ENCODE results near the gene SPOCK3.
A peak's percentile ranks its signal among the peaks of the same experiment; 100 is the strongest.
"Not testable (repeated sequence)": the region's sequence is repeated elsewhere in the genome, so short reads cannot be mapped to it uniquely, and the experiment has no call there.

The SPOCK3 gene

DNA sequence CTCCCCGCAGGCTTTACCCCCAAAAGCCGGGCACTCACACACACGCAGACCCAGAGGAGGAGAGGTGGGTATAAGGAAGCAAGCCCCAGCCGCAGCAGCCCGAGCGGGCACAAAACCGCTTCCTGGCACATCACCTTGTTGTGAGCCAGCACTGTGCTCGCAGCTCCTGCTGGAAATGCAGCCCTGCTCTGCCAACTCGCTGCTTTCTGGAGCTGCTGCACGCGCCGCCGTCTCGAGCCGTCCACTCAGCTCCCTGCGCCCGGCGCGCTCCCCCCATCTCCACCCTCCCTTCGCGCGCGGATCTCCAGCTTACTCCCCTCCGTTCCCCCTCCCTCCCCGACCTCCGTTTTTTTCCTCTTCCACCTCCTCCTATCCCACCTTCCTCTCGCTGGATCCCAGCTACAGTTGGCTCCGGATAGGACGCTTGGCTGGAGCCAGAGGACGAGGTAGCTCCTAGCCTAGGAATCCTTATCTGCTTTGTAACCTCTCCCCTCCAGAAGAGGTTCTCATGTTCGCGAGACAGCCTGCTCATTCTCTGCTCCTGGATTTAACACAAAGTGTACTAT is at the start of gene SPOCK3:
Gene SPOCK3 (minus strand): TSS at position 179 of the 566 bp plus-strand sequence.
- DNase-seq = peak in 13 of 14 donors; percentile 13 to 87 (median 72)

DNA sequence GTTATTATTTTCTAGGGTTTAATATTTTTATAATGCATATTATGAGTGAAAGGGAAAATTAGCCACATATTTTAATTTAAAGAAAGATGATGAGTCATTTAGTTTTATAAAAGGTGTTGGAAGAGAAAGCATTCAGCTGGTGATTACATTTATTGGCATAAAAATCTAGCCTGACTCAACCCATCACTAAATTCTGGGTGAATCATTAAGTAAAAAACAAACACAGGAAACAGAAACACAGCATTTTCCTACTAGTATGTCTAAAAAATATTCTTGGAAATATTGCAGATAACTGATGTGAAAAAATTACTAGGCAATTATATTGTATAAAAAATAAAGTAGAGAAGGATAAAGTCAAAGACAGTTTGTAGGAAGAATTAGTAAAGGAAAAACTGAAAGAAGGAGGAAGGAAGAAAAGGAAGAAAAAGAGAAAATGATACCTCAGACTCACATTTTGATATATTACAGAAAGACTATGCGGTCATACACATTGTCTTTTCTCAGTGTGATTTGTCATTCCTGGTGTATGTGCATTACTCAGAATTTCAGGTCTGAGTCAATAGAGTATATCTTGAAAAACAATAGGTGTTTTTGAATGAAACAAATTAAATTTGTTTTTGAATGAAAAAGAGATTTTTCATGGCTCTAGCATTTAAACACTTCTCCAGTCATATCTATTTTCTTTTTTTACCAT is 48.0 kb upstream of the SPOCK3 start:
- no peak for DNase-seq

DNA sequence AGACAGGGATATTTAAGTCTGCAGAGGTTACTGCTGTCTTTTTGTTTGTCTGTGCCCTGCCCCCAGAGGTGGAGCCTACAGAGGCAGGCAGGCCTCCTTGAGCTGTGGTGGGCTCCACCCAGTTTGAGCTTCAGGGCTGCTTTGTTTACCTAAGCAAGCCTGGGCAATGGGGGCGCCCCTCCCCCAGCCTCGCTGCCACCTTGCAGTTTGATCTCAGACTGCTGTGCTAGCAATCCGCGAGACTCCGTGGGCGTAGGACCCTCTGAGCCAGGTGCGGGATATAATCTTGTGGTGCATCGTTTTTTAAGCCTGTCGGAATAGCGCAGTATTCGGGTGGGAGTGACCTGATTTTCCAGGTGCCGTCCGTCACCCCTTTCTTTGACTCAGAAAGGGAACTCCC is 47.3 kb upstream of the SPOCK3 start:
- DNase-seq = not testable (repeated sequence)

DNA sequence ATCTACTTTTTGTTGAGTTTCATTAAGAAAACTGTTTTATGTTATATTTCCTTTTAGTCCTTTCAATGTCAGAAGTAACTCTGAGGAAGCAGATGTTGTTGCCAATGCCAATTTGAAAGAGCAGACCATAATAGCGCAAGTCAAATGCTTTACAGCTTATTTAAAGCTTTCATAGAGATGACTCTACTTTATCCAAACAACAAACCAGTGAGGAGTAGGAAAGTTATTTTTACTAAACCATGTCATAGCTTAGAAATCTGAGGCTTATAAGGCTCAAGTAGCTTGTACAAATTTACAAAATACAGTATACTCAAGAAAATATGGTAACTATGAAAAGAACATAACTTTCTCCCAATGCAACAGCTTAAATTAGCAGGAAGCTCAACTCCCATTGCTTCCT is 40.1 kb upstream of the SPOCK3 start:
- DNase-seq = no peak

DNA sequence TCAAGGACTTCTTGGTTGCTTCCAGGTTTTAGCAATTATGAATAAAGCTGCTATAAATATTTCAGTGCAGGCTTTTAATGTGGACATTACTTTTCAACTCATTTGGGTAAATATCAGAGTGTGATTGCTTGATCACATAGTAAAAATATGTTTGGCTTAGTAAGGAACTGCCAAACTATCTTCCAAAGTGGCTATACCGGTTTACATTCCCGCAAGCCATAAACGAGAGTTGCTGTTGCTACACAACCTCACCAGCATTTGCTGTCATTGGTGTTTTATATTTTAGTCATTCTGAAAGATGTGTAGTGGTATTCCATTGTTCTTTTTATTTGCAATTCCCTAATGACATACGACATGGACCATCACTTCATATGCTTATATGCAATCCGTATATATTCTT is 30.9 kb upstream of the SPOCK3 start:
- no peak for DNase-seq

DNA sequence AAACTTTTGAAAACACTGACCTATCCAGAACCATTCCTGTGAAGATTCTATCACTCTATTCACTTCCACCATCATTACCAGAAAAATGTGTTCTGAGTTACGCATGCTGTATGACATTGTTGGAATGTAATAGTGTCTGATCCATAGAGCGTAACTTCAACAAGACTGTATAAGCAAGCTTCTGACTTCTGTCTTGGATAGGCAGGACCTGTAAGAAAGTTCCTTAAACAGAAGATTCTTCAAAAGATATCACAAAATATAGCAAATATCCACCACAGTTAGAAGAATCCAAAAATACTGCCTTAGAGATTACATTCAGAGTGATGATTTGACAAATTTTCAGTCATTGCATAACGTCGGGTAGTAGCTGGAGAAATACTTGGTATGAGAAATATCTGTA is 14.0 kb upstream of the SPOCK3 start:
- DNase-seq = no peak

DNA sequence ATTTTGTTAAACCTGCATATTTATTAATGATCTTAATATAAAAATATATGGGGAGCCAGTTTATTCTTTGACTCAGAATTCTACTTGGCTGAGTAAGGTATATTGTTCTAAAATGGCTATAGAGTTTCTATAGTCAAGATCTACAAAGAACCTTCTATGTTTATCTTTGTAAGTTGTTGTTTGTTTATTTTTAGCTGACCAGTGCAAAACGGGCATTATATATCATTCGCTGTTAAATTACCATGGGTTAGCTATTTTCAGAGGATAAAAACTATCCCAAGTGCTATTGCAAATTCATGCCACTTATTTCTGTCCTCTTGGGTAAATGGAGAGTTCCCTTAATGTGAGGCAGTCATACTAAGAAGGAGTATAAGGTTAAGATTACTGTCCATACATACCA is 5.3 kb upstream of the SPOCK3 start:
- no peak for DNase-seq

DNA sequence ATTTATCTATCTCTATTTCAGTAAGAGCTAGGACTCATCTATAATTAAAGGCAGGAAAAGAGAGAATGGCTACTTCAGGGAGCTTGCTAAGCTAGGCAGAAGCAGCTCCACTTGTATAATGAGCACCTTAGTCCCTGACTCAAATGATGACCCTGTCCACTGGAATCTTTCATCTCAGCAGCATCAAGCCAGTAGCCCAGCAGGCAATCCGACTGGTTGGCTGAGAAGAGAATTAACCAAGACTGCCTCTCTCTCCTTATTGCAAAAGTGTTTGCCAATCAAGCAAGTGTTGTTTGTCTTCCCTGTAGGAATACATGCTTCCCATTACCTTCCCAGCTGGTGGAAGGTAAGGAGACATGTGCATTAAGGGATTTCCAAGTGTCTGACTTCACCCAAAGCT is 3.9 kb upstream of the SPOCK3 start:
- DNase-seq = no peak

DNA sequence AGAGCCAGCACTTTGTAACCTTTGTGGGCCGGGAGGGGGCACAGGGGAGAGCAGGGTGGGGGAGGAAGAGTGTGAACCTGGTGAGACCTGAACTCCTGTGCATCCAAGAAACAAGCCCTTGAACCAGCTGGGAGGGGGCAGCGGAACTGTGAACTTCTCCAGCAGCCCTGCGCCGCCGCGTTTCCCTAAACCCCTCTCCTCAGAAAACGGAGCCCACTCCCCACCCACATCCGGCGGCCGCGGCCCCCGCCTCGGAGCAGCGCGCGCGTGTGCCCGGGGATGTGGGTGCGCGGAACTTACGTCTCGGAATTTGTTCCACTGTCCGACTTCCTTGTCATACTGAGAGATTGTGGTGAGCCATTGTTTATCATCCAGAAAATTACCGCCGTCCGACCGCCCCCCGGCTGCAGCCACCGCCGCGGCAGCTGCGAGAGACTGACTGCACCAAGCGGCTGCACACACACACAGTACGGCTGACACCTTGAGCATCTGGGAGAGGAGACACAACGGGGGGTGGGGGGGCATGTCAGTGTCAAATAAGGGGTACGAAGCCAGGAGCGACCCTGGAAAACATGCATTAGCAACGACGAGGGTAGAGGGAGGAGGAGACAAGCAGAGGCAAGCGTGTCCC is 494 bp downstream of the SPOCK3 start:
- DNase-seq = peak in 10 of 14 donors; percentile 22 to 83 (median 73)

DNA sequence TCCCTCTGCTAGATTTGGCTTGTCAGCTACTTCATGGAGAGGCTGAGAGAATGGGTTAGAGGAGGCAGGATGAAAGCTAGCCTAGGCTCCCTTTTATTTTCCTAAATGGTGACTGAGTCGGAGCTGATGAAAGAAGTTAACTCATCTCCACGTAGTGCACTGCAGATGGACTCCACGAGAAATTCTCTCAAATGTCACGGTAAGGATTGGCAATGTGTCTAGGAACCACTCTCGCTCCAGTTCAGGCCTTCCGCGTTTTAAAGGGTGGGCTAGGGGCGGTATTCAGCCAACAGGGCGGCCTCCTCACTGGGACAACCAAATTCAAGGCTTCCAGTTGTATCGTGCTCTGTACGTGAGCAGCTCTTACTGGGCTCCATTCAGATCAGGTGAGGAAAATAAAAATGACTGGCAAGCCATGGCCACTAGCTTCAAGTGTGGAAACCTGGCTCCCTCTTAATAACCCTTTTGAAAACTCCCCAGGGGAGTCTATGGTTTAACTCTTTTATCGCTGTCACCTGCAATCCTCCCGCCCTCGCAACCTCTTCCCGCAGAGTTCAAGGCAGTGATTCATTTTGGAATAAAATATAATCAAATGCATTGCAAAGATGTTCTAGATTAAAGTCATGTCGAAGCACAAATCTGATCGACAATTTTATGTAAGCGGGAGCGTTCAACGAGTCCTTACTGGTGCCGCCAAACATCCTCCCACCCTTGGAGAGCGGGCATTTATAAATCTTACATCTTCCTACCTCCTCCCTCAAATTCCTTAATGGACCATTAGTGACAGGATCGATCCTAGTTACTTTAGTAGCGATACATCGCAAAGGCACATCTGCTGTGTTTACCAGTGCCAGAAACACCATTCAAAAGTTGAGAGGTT is 1.2 kb downstream of the SPOCK3 start:
- DNase-seq = peak in 8 of 14 donors; percentile 7 to 51 (median 42)

DNA sequence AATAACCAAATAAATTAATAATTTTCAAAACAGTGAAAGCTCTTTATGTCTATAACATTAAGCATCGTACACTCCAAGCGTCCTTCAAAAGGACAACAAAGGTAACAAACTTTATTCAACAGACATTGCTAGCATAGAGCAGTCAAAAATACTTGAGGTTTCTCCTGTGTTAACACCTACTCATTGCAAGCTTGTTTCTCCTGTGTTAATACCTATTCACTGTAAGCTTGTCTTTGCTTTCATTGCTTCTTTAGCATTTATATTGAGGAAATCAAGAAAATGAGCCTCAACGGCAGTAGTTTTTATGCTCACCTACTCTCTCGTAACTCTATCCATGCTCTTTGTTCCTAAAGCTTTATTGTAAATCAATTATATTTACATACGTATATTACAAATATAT is 3.5 kb downstream of the SPOCK3 start:
- no peak for DNase-seq

DNA sequence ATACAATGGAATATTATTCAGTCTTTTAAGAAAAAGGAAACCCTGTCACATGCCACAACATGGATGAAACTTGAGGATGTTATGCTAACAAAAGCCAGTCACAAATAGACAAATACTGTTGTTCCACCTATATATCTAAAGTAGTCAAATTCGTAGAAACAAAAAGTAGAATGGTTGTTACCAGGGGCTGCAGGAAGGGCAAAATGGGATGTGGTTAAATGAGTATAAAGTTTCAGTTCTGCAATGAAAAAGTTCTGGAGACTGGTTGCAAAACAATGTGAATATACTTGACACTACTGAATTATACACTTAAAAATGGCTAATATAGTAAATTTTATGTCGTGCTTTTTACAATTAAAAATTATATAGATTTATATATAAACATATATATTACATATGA is 12.2 kb downstream of the SPOCK3 start:
- DNase-seq = no peak

DNA sequence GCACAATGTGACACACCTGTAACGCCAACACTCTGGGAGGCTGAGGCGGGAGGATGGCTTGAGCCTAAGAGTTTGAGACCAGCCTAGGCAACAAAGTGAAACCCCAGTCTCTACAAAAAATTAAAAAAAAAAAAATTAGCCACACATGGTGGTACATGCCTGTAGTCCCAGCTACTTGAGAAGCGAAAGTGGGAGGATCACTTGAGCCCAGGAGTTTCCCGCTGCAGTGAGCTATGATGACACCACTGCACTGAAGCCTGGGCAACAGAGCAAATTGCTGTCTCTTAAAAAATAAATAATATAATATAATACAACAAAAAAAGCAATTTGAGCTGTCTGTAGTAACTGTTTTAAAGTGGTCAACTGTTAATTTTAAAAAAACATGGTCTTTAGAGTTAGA is 13.2 kb downstream of the SPOCK3 start:
- no peak for DNase-seq

DNA sequence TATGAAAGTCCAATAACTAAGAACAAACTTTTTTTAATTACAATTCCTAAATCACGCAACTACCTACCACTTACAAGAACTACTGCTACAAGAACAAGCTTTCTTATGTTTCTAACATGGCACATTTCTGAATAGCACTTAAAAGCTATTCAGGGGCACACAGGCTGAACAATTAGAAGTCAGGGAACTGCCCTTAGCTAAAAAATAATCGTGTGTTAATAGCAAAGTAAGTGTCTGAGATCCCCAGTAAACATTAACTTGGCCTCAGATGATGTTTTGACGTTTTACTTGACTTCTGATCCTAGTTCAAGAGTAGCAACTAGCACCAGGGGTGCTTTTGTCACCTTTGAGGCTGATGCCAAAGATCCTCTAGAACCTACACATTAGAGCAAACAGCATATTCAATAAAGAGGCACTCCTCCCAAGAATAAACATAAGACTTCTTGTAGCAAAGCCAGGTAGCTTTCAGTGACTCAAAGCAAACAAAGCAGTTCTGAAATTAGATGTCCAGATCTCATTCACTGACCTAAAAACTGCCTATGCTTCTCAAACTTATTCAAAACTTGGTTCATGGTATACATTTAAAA is 16.2 kb downstream of the SPOCK3 start:
- DNase-seq = no peak

DNA sequence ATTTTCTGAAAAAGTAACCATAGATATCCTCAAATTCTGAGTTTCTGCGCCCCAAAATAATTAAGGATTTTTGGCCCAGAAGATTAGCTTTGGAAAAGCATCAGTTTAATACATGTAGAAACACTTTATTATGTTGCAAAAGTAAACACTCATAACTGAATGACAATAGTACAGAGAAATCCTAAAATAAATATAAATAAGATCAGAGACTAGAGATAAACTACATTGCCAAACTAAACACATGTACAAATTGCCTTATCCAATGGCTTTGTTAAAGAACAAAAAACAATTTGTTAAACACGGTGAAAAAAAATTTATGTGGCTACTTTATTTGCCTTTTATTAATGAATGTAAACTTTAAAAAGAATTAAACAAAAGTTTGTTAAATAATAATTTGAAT is 17.5 kb downstream of the SPOCK3 start:
- no peak for DNase-seq

DNA sequence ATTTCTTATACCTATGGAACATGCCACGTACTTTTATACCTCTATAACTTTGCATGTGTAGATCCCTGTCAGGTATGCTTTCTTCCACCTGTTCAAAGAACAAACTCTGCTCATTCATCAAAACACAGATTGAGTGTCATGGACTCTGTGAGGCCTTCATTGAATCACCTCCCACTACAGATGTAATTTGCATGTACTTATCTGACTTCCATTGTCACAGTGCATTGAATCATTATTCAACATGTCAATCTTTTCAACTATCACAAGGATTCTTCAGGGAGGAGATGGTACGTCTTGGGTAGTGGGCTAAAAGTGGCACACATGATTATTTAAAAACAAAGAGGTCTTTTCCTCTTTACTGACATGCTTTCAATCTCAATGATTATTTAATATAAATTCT is 24.1 kb downstream of the SPOCK3 start:
- no peak for DNase-seq

DNA sequence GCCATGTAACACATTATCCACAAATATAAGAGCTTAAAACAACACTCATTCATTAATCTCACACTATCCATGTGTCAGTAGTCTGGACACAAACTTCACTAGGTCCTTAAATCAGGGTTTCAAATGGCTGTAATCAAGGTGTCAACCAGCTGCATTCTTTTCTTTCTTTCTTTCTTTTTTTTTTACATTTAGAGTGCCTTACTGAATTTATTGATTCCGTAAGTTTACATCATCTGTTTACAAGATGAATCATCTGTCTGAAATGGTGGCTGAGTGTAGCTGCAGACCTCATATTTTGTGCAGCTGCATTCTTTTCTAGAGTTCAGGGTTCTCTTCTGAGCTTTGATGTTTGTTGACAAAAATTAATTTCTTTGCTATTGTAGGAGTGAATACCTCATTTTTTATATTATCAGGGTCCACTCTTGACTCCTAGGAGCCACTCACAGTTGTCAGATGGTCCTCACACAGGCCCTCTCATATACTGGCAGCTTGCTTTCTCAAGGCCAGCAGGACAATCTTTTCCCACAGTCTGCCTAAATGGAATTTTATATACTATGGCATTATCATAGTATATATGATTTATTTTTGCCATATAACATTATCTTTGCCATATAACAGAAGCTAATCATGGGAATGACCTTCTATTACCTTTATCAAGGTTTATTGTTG is 37.8 kb downstream of the SPOCK3 start:
- no peak for DNase-seq

DNA sequence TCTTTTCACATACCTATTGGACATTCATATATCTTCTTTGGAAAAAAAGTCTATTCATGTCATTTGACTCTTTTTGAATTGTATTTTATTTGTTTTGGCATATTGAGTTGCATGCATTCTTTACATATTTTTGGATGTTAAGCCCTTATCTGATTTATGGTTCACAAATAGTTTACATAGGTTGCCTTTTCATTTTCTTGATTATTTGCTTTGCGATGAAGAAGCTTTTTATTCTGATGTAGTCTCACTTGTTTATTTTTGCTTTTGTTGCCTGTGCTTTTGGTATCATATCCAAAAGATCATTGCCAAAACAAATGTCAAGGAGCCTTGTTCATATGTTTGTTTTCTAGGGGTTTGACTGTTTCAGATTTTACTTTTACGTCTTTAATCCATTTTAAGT is 43.9 kb downstream of the SPOCK3 start:
- DNase-seq = no peak

DNA sequence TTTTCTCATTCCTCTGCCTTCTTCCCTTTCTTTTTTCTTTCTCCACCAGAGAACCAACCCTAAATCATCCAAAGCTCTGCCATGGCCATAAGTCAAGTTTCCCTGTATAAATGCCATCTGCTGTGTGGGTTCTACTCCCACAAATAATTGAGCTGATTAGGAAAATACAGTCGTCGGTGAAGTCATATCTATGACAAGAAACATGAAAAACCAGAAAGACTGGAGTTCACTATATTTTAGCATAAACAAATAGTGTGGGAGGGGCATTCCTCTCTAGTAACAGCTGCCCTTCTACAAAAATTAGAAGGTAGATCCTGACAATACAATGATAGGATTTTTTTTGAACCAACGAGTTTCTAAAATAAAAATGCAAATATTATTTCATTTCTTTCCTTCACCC is 48.8 kb downstream of the SPOCK3 start:
- no peak for DNase-seq

DNA sequence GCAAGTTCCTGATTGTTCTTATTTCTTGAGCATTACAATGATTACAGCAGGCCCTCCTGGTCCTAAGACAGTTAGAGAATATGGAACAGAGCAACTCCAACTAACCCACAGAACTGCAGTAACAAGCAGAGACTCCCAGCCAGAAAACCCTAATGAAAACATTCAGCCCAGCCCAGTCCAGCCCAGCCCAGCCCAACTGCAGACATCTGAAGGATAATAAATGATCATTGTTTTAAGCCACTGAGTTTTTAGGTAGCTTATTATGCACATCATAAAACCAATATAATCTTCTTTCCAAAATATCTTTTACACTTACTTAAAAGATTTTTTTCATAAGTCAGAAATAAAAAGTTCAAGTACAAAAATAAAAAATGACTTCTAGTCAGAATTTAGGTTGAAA is 51.3 kb downstream of the SPOCK3 start:
- DNase-seq = peak in 1 of 14 donors; percentile 10

DNA sequence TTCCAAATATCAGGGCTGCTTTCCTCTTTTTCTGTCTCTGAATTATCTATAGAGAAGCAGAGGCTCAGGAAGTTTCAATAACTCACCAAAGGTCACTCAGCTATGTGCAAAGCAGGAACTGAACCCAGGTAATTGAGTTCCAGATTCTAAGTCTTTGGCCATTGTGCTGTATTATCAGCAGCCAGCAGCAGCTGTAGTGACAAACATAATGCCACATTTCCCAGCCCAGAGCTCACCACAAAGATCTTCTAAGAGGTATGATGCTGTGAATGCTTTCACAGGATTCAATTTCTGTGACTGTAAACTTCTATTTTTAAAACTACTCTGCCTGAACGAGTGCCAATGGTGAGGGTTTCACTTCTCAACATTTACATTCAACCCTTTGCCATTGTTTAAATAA is 56.4 kb downstream of the SPOCK3 start:
- no peak for DNase-seq

DNA sequence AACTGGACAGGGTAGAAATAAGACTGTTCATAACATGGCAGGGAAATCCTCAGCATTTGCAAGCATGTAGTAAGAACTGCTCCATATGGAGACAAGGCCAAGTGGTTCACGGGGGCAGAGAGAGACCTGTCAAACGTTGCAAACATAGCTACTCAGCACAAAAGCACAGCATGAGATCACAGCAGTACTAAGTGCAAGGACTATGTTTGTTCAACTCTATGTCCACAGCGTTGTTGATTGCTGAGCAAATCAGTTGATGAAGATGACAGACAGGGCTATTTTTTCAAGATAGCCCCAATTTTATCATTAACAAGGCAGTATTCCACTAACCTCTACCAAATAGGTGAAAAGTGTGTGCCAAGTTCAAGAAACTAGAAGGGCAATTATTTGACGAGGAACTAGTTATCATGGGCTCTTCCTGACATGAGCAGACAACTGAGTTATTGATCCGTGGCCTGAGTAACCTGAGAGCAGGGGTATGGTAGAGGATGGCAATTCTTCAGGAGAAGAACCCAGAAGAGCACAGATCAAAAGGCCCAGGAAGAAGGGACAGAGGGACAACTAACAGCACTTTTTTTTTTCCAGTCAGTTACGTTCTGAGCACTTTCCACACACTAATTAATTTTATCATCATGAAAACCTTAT is 57.4 kb downstream of the SPOCK3 start:
- DNase-seq = no peak

All from C1 segment of cervical spinal cord (tissue), 14 donors.